Liver (tissue), 3 donors: ENCODE results near the gene CDC42.
"Not testable (repeated sequence)": the region's sequence is repeated elsewhere in the genome, so short reads cannot be mapped to it uniquely, and the experiment has no call there.

Experiments
- FOXA1 ChIP-seq: IDR thresholded peaks from 2 replicates; pipeline ENCODE4 v1.6.1; 2016; ENCODE audit warnings: antibody characterized with exemption
- JUND ChIP-seq, 2 donors: IDR thresholded peaks; 2 replicates each; pipeline ENCODE4 v1.6.1; 2016; ENCODE audit warnings: antibody characterized with exemption in 2 of 2
- RAD21 ChIP-seq, 2 donors: IDR thresholded peaks; 2 replicates each; pipeline ENCODE4 v1.6.1; 2016; ENCODE audit warnings: antibody characterized with exemption in 2 of 2, mild to moderate bottlenecking in 2 of 2
- SP1 ChIP-seq: IDR thresholded peaks from 2 replicates; pipeline ENCODE4 v1.6.1; 2018; ENCODE audit warnings: antibody characterized with exemption, mild to moderate bottlenecking
- TAF1 ChIP-seq: conservative IDR thresholded peaks from 2 replicates; pipeline ENCODE4 v1.6.1; 2016; ENCODE audit warnings: antibody characterized with exemption, mild to moderate bottlenecking
- YY1 ChIP-seq: IDR thresholded peaks from 2 replicates; pipeline ENCODE4 v1.6.1; 2016; ENCODE audit warnings: antibody characterized with exemption, mild to moderate bottlenecking
- TF ChIP-seq, protein P1 (sequence below): fragments of 150-350 bp; IDR thresholded peaks from 2 replicates; pipeline ENCODE4 v1.5.1; 2017; ENCODE audit warnings: improper control_type of control experiment, low read depth, low read length; ENCODE audit not compliant: missing input control
- TF ChIP-seq, protein P2 (sequence below): IDR thresholded peaks from 2 replicates; pipeline ENCODE4 v1.6.1; 2016; ENCODE audit warnings: antibody characterized with exemption, mild to moderate bottlenecking
- TF ChIP-seq, protein P3 (sequence below): IDR thresholded peaks from 2 replicates; pipeline ENCODE4 v1.6.1; 2016; ENCODE audit warnings: antibody characterized with exemption
- donor health status: healthy.
- donor health status: healthy.

DNA sequence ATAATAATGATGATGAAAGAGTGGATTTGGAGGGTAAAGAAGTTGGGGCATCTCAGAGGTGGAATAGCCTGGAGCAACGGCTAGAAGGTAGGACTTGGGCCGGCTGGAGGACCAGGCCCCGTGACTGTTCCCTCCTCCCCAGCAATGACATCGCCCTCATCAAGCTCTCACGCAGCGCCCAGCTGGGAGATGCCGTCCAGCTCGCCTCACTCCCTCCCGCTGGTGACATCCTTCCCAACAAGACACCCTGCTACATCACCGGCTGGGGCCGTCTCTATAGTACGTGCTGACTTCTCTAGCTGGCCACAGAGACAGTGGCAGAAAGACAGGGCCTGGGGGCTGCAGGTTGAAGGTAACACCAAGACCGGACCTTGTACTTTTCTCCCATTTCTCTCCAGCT, 45.8 kb upstream of the CDC42 start:
- TF ChIP-seq, protein P1, sequence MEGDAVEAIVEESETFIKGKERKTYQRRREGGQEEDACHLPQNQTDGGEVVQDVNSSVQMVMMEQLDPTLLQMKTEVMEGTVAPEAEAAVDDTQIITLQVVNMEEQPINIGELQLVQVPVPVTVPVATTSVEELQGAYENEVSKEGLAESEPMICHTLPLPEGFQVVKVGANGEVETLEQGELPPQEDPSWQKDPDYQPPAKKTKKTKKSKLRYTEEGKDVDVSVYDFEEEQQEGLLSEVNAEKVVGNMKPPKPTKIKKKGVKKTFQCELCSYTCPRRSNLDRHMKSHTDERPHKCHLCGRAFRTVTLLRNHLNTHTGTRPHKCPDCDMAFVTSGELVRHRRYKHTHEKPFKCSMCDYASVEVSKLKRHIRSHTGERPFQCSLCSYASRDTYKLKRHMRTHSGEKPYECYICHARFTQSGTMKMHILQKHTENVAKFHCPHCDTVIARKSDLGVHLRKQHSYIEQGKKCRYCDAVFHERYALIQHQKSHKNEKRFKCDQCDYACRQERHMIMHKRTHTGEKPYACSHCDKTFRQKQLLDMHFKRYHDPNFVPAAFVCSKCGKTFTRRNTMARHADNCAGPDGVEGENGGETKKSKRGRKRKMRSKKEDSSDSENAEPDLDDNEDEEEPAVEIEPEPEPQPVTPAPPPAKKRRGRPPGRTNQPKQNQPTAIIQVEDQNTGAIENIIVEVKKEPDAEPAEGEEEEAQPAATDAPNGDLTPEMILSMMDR, result not testable (repeated sequence)
- TF ChIP-seq, protein P2, sequence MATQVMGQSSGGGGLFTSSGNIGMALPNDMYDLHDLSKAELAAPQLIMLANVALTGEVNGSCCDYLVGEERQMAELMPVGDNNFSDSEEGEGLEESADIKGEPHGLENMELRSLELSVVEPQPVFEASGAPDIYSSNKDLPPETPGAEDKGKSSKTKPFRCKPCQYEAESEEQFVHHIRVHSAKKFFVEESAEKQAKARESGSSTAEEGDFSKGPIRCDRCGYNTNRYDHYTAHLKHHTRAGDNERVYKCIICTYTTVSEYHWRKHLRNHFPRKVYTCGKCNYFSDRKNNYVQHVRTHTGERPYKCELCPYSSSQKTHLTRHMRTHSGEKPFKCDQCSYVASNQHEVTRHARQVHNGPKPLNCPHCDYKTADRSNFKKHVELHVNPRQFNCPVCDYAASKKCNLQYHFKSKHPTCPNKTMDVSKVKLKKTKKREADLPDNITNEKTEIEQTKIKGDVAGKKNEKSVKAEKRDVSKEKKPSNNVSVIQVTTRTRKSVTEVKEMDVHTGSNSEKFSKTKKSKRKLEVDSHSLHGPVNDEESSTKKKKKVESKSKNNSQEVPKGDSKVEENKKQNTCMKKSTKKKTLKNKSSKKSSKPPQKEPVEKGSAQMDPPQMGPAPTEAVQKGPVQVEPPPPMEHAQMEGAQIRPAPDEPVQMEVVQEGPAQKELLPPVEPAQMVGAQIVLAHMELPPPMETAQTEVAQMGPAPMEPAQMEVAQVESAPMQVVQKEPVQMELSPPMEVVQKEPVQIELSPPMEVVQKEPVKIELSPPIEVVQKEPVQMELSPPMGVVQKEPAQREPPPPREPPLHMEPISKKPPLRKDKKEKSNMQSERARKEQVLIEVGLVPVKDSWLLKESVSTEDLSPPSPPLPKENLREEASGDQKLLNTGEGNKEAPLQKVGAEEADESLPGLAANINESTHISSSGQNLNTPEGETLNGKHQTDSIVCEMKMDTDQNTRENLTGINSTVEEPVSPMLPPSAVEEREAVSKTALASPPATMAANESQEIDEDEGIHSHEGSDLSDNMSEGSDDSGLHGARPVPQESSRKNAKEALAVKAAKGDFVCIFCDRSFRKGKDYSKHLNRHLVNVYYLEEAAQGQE, result not testable (repeated sequence)
- TF ChIP-seq YY1; JUND (IDR thresholded peaks at IDR 0.05); RAD21 (IDR thresholded peaks at IDR 0.05); TAF1; FOXA1; SP1: not testable (repeated sequence)
- TF ChIP-seq, protein P3, sequence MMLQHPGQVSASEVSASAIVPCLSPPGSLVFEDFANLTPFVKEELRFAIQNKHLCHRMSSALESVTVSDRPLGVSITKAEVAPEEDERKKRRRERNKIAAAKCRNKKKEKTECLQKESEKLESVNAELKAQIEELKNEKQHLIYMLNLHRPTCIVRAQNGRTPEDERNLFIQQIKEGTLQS, result not testable (repeated sequence)
